K562 (cell line): Measurements from ENCODE around the gene THRSP. TPM values are rescaled to one million over a fixed set of nuclear protein-coding genes. Genes with fewer than 3 reads are reported as not detected.
A peak's percentile ranks its signal among the peaks of the same experiment; 100 is the strongest.

Experiments used
- CCNT2 ChIP-seq: IDR thresholded peaks from 2 replicates; pipeline ENCODE4 v1.6.1; 2011; ENCODE audit warnings: borderline replicate concordance, low read depth, mild to moderate bottlenecking, moderate library complexity, mixed read lengths, low read length; ENCODE audit not compliant: insufficient read length; ENCODE audit errors: extremely low read depth
- CEBPG ChIP-seq, 3 experiments: fragments of 200-800 bp in 1 of 3; sonication (Bioruptor generic) in 1 of 3; sonication (generic) in 1 of 3; formaldehyde crosslinking in 1 of 3; IDR thresholded peaks in 2 of 3; conservative IDR thresholded peaks in 1 of 3; 2 replicates each; pipeline versions ENCODE4 v1.6.1 to v1.8.0; 2016 to 2022; ENCODE audit warnings: missing compliant biosample characterization in 2 of 3, missing genetic modification characterization in 2 of 3, mild to moderate bottlenecking in 1 of 3, missing genetic modification reagents in 1 of 3
- CXXC5 ChIP-seq: fragments of 250-450 bp; sonication (Bioruptor Pico); IDR thresholded peaks from 2 replicates; pipeline ENCODE4 v1.8.0; 2022; ENCODE audit warnings: inconsistent platforms, mild to moderate bottlenecking, moderate library complexity
- ERF ChIP-seq: fragments of 450-650 bp; formaldehyde crosslinking; IDR thresholded peaks from 2 replicates; pipeline ENCODE4 v1.4.0; 2020; ENCODE audit warnings: mild to moderate bottlenecking, mixed read lengths
- ESRRA ChIP-seq: fragments of 450-650 bp; IDR thresholded peaks from 2 replicates; pipeline ENCODE4 v1.6.1; 2014; ENCODE audit warnings: low read depth, mild to moderate bottlenecking, moderate library complexity, borderline replicate concordance
- FOXK1 ChIP-seq: sonication (generic); formaldehyde crosslinking; IDR thresholded peaks from 2 replicates; pipeline ENCODE4 v1.8.0; 2022; ENCODE audit warnings: missing genetic modification reagents, mild to moderate bottlenecking, borderline replicate concordance
- HMGN3 ChIP-seq: IDR thresholded peaks from 2 replicates; pipeline ENCODE4 v1.6.1; 2011; ENCODE audit warnings: borderline replicate concordance, low read depth, mild to moderate bottlenecking, mixed read lengths, low read length; ENCODE audit not compliant: insufficient read length; ENCODE audit errors: extremely low read depth
- LCOR ChIP-seq: sonication (generic); formaldehyde crosslinking; IDR thresholded peaks from 2 replicates; pipeline ENCODE4 v1.8.0; 2022; ENCODE audit warnings: mild to moderate bottlenecking, missing genetic modification reagents
- MCM7 ChIP-seq, 2 experiments: fragments of 450-650 bp; IDR thresholded peaks; 2 replicates each; pipeline ENCODE4 v1.6.1; 2016 to 2018
- NCOA6 ChIP-seq: fragments of 450-650 bp; IDR thresholded peaks from 2 replicates; pipeline ENCODE4 v1.6.1; 2017; ENCODE audit warnings: mild to moderate bottlenecking
- PHF21A ChIP-seq: fragments of 450-650 bp; IDR thresholded peaks from 2 replicates; pipeline ENCODE4 v1.6.1; 2017; ENCODE audit warnings: low read depth, borderline replicate concordance
- RBFOX2 ChIP-seq: fragments of 200-400 bp; formaldehyde crosslinking; IDR thresholded peaks from 2 replicates; pipeline ENCODE4 v1.6.1; 2017; ENCODE audit warnings: low read depth, mild to moderate bottlenecking, low read length, moderate library complexity
- SP2 ChIP-seq: IDR thresholded peaks from 2 replicates; pipeline ENCODE4 v1.6.1; 2011; ENCODE audit warnings: mild to moderate bottlenecking, low read depth, low read length, moderate library complexity; ENCODE audit not compliant: poor library complexity, severe bottlenecking; ENCODE audit errors: extremely low read depth
- TFAM ChIP-seq: fragments of 250-450 bp; sonication (Bioruptor Pico); conservative IDR thresholded peaks from 2 replicates; pipeline ENCODE4 v1.5.0; 2021; ENCODE audit warnings: mild to moderate bottlenecking, moderate library complexity
- ZNF445 ChIP-seq: fragments of 250-450 bp; sonication (Bioruptor Pico); IDR thresholded peaks from 2 replicates; pipeline ENCODE4 v1.4.0; 2020; ENCODE audit warnings: low read depth, mild to moderate bottlenecking, moderate library complexity
- ZNF699 ChIP-seq: fragments of 250-450 bp; sonication (Bioruptor Pico); IDR thresholded peaks from 2 replicates; pipeline ENCODE4 v1.8.0; 2021; ENCODE audit warnings: mild to moderate bottlenecking, moderate library complexity; ENCODE audit not compliant: insufficient replicate concordance
- ZNF830 ChIP-seq: fragments of 250-450 bp; sonication (Bioruptor Pico); IDR thresholded peaks from 2 replicates; pipeline ENCODE4 v1.5.0; 2021; ENCODE audit warnings: mild to moderate bottlenecking
- polyA plus RNA-seq, 8 experiments: library from polyadenylated mRNA; depleted of rRNA in 4 of 8; stranded (reverse) in 5 of 8; unstranded in 3 of 8; fragments of >200 nt; fragmentation: Nextera tagmentation in 2 of 8; fragmentation: Illumina TruSeq in 1 of 8; extraction: Ambion mirVana in 2 of 8; extraction: Trizol in 1 of 8; gene quantifications; 2 replicates each; pipeline versions ENCODE4 v1.2.1 to v1.2.3, GENCODE V29; 2011 to 2014; ENCODE audit warnings: inconsistent platforms in 1 of 8, missing spikeins in 1 of 8
- total RNA-seq, 7 experiments: library from RNA; depleted of rRNA in 6 of 7; stranded (reverse); fragments of >200 nt in 6 of 7; fragmentation: Illumina TruSeq in 2 of 7; extraction: Trizol in 2 of 7; gene quantifications; 2 replicates each; pipeline versions ENCODE4 v1.2.1 to v1.2.3, GENCODE V29; 2011 to 2021; ENCODE audit warnings: low replicate concordance in 1 of 7
- TF ChIP-seq, protein P1 (sequence below): fragments of 250-450 bp; sonication (Bioruptor Pico); IDR thresholded peaks from 2 replicates; pipeline ENCODE4 v1.4.0; 2020; ENCODE audit warnings: mild to moderate bottlenecking, moderate library complexity
- TF ChIP-seq, protein P2 (sequence below): fragments of 450-650 bp; IDR thresholded peaks from 2 replicates; pipeline ENCODE4 v1.6.1; 2018; ENCODE audit not compliant: partially characterized antibody
- TF ChIP-seq, protein P3 (sequence below): fragments of 250-450 bp; sonication (Bioruptor Pico); IDR thresholded peaks from 2 replicates; pipeline ENCODE4 v1.5.1; 2021; ENCODE audit warnings: mild to moderate bottlenecking

Gene THRSP
- total and polyA plus RNA-seq, 9 of the 15 experiments (the other 6 are each of a cell fraction or from before 2014, with no cell fraction given) = 0.23 to 0.56 (median 0.31) TPM; not detected in 2

DNA sequence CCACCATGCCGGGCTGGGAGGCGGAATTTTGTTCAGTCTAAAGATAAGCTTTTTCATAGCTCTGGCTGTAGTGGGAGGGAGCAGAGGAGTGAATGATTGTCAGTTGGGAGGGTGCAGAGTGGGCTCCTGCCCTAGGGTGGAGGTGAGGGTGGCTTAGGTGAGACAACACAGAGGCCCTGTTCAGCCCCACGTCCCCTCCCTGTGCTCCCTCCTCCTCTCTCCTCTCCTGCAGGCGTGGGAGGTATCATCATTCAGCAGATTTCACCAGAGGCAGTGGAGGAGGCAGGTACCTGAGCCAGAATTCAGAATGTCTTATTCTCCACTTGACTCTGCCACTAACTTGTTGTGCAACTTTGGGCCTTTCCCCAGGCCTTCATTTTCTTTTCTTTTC is 1.7 kb upstream of the THRSP start (continued):
- TF ChIP-seq, protein P1, sequence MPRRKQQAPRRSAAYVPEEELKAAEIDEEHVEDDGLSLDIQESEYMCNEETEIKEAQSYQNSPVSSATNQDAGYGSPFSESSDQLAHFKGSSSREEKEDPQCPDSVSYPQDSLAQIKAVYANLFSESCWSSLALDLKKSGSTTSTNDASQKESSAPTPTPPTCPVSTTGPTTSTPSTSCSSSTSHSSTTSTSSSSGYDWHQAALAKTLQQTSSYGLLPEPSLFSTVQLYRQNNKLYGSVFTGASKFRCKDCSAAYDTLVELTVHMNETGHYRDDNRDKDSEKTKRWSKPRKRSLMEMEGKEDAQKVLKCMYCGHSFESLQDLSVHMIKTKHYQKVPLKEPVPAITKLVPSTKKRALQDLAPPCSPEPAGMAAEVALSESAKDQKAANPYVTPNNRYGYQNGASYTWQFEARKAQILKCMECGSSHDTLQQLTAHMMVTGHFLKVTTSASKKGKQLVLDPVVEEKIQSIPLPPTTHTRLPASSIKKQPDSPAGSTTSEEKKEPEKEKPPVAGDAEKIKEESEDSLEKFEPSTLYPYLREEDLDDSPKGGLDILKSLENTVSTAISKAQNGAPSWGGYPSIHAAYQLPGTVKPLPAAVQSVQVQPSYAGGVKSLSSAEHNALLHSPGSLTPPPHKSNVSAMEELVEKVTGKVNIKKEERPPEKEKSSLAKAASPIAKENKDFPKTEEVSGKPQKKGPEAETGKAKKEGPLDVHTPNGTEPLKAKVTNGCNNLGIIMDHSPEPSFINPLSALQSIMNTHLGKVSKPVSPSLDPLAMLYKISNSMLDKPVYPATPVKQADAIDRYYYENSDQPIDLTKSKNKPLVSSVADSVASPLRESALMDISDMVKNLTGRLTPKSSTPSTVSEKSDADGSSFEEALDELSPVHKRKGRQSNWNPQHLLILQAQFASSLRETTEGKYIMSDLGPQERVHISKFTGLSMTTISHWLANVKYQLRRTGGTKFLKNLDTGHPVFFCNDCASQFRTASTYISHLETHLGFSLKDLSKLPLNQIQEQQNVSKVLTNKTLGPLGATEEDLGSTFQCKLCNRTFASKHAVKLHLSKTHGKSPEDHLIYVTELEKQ (CRISPR knock-in tag) = no peak
- TF ChIP-seq ERF (CRISPR knock-in tag) (no peak), LCOR (CRISPR knock-in tag) (no peak), CCNT2 (no peak), ZNF830 (CRISPR knock-in tag) (no peak), CEBPG (CRISPR knock-in tag; IDR thresholded peaks at IDR 0.05) (no peak), CEBPG (tag; conservative IDR thresholded peaks at IDR 0.05 in 1 of 2, IDR thresholded peaks at IDR 0.05 in 1 of 2) (peak in 1 of 2 experiments; percentile 64; a peak in 2 of 4 replicates), RBFOX2 (no peak), PHF21A (no peak), SP2 (no peak), ZNF445 (CRISPR knock-in tag) (no peak), MCM7 (IDR thresholded peaks at IDR 0.05) (no peak), TFAM (CRISPR knock-in tag) (no peak), FOXK1 (CRISPR knock-in tag) (no peak), ZNF699 (CRISPR knock-in tag) (no peak), ESRRA (no peak), CXXC5 (CRISPR knock-in tag) (0 out of 2 replicates have a peak, but pooled peaks have one; percentile 6), HMGN3 (no peak), NCOA6 (no peak)
- TF ChIP-seq, protein P2, sequence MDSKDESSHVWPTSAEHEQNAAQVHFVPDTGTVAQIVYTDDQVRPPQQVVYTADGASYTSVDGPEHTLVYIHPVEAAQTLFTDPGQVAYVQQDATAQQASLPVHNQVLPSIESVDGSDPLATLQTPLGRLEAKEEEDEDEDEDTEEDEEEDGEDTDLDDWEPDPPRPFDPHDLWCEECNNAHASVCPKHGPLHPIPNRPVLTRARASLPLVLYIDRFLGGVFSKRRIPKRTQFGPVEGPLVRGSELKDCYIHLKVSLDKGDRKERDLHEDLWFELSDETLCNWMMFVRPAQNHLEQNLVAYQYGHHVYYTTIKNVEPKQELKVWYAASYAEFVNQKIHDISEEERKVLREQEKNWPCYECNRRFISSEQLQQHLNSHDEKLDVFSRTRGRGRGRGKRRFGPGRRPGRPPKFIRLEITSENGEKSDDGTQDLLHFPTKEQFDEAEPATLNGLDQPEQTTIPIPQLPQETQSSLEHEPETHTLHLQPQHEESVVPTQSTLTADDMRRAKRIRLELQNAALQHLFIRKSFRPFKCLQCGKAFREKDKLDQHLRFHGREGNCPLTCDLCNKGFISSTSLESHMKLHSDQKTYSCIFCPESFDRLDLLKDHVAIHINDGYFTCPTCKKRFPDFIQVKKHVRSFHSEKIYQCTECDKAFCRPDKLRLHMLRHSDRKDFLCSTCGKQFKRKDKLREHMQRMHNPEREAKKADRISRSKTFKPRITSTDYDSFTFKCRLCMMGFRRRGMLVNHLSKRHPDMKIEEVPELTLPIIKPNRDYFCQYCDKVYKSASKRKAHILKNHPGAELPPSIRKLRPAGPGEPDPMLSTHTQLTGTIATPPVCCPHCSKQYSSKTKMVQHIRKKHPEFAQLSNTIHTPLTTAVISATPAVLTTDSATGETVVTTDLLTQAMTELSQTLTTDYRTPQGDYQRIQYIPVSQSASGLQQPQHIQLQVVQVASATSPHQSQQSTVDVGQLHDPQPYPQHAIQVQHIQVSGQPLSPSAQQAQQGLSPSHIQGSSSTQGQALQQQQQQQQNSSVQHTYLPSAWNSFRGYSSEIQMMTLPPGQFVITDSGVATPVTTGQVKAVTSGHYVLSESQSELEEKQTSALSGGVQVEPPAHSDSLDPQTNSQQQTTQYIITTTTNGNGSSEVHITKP = peak; percentile 50
- TF ChIP-seq, protein P3, sequence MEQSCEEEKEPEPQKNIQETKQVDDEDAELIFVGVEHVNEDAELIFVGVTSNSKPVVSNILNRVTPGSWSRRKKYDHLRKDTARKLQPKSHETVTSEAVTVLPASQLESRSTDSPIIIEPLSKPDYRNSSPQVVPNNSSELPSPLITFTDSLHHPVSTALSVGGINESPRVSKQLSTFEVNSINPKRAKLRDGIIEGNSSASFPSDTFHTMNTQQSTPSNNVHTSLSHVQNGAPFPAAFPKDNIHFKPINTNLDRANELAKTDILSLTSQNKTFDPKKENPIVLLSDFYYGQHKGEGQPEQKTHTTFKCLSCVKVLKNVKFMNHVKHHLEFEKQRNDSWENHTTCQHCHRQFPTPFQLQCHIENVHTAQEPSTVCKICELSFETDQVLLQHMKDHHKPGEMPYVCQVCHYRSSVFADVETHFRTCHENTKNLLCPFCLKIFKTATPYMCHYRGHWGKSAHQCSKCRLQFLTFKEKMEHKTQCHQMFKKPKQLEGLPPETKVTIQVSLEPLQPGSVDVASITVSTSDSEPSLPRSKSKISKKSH = no peak
